SK-N-SH treated with all-trans-retinoic acid at 6 μM for 48 hours (cell line): ENCODE measurements around the gene RNF26.

Experiments used
- ATAC-seq: fragments of 200-7000 bp; cut with Tn5 transposase; 3 replicates; pipeline ENCODE4 v1.9.1; 2020; ENCODE audit warnings: mild to moderate bottlenecking, moderate library complexity
- ARNTL ChIP-seq: fragments of 450-650 bp; formaldehyde crosslinking; IDR thresholded peaks from 2 replicates; pipeline ENCODE4 v1.5.0; 2020; ENCODE audit warnings: low read depth, mild to moderate bottlenecking, moderate library complexity, borderline replicate concordance
- BACH2 ChIP-seq: fragments of 250-450 bp; sonication (Bioruptor Pico); IDR thresholded peaks from 2 replicates; pipeline ENCODE4 v1.9.0; 2021; ENCODE audit warnings: mild to moderate bottlenecking, borderline replicate concordance
- CREB5 ChIP-seq: fragments of 250-450 bp; sonication (Bioruptor Pico); IDR thresholded peaks from 2 replicates; pipeline ENCODE4 v1.5.1; 2020; ENCODE audit warnings: low read depth, mild to moderate bottlenecking, moderate library complexity
- CSDC2 ChIP-seq: fragments of 250-450 bp; sonication (Bioruptor Pico); IDR thresholded peaks from 2 replicates; pipeline ENCODE4 v1.5.0; 2020; ENCODE audit warnings: mild to moderate bottlenecking, moderate library complexity
- CSRNP3 ChIP-seq: fragments of 250-450 bp; sonication (Bioruptor Pico); IDR thresholded peaks from 2 replicates; pipeline ENCODE4 v1.5.1; 2021; ENCODE audit warnings: mild to moderate bottlenecking, moderate library complexity
- ESRRG ChIP-seq: fragments of 250-450 bp; sonication (Bioruptor Pico); IDR thresholded peaks from 2 replicates; pipeline ENCODE4 v1.6.1; 2021; ENCODE audit warnings: mild to moderate bottlenecking
- GLIS3 ChIP-seq: fragments of 250-450 bp; sonication (Bioruptor Pico); IDR thresholded peaks from 2 replicates; pipeline ENCODE4 v1.5.0; 2020; ENCODE audit warnings: mild to moderate bottlenecking, moderate library complexity
- ISL1 ChIP-seq: fragments of 250-450 bp; sonication (Bioruptor Pico); IDR thresholded peaks from 2 replicates; pipeline ENCODE4 v2.1.2; 2022; ENCODE audit warnings: mild to moderate bottlenecking, moderate library complexity
- OSR1 ChIP-seq: fragments of 250-450 bp; sonication (Bioruptor Pico); IDR thresholded peaks from 2 replicates; pipeline ENCODE4 v1.8.0; 2022; ENCODE audit warnings: moderate library complexity, mild to moderate bottlenecking, inconsistent platforms
- PATZ1 ChIP-seq: fragments of 250-450 bp; sonication (Bioruptor Pico); IDR thresholded peaks from 2 replicates; pipeline ENCODE4 v1.8.0; 2020; ENCODE audit warnings: mild to moderate bottlenecking, moderate library complexity, borderline replicate concordance
- POU6F1 ChIP-seq: fragments of 250-450 bp; sonication (Bioruptor Pico); IDR thresholded peaks from 2 replicates; pipeline ENCODE4 v1.8.0; 2021; ENCODE audit warnings: low read depth, mild to moderate bottlenecking, moderate library complexity, borderline replicate concordance
- PPARA ChIP-seq: fragments of 250-450 bp; sonication (Bioruptor Pico); IDR thresholded peaks from 2 replicates; pipeline ENCODE4 v1.5.0; 2020; ENCODE audit warnings: mild to moderate bottlenecking, borderline replicate concordance
- RARB ChIP-seq: fragments of 250-450 bp; sonication (Bioruptor Pico); IDR thresholded peaks from 2 replicates; pipeline ENCODE4 v1.8.0; 2021; ENCODE audit warnings: mild to moderate bottlenecking, moderate library complexity
- SNAI2 ChIP-seq: fragments of 250-450 bp; sonication (Bioruptor Pico); IDR thresholded peaks from 2 replicates; pipeline ENCODE4 v1.5.0; 2020; ENCODE audit warnings: mild to moderate bottlenecking, moderate library complexity
- TCF4 ChIP-seq: fragments of 250-450 bp; sonication (Bioruptor Pico); IDR thresholded peaks from 2 replicates; pipeline ENCODE4 v1.8.0; 2021; ENCODE audit warnings: mild to moderate bottlenecking, moderate library complexity, borderline replicate concordance
- TOX ChIP-seq: fragments of 250-450 bp; sonication (Bioruptor Pico); IDR thresholded peaks from 2 replicates; pipeline ENCODE4 v1.8.0; 2021; ENCODE audit warnings: mild to moderate bottlenecking, moderate library complexity, borderline replicate concordance
- TSHZ2 ChIP-seq: fragments of 250-450 bp; sonication (Bioruptor Pico); IDR thresholded peaks from 2 replicates; pipeline ENCODE4 v1.5.0; 2020; ENCODE audit warnings: mild to moderate bottlenecking, moderate library complexity
- ZC3H10 ChIP-seq: fragments of 250-450 bp; sonication (Bioruptor Pico); IDR thresholded peaks from 2 replicates; pipeline ENCODE4 v1.5.1; 2021; ENCODE audit warnings: mild to moderate bottlenecking, moderate library complexity
- ZFP3 ChIP-seq: fragments of 250-450 bp; sonication (Bioruptor Pico); IDR thresholded peaks from 2 replicates; pipeline ENCODE4 v1.5.0; 2020; ENCODE audit warnings: mild to moderate bottlenecking, moderate library complexity
- ZFP30 ChIP-seq: fragments of 450-650 bp; formaldehyde crosslinking; IDR thresholded peaks from 2 replicates; pipeline ENCODE4 v1.5.0; 2022; ENCODE audit warnings: mild to moderate bottlenecking, moderate library complexity
- ZNF565 ChIP-seq: fragments of 450-650 bp; formaldehyde crosslinking; conservative IDR thresholded peaks from 2 replicates; pipeline ENCODE4 v1.5.0; 2020; ENCODE audit warnings: low read depth, mild to moderate bottlenecking, moderate library complexity
- ZNF70 ChIP-seq: fragments of 450-650 bp; formaldehyde crosslinking; IDR thresholded peaks from 2 replicates; pipeline ENCODE4 v1.5.0; 2020; ENCODE audit warnings: mild to moderate bottlenecking, moderate library complexity
- ZNF8 ChIP-seq: fragments of 450-650 bp; formaldehyde crosslinking; IDR thresholded peaks from 2 replicates; pipeline ENCODE4 v1.5.0; 2020; ENCODE audit warnings: mild to moderate bottlenecking, moderate library complexity

The RNF26 gene

DNA sequence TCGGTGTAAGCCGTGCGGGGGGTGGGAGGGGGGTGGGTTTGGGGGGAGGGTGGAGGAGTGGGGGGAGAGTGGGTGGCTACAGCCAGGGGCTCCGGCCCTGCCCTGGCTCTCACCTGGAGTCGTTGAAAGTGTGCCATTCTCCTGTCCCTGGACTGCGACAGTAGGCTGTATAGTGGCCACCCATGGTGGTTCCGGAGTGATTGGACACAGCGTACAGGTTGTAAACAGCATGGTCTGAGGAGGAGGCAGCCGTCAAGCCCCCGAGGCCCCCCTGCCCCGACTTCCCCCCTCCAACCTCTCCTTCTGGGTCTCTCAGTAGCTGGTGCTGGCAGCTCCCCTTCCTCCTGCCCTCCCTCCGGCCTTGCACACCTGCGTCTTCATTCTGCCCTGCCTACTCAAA is 22.7 kb downstream of the RNF26 start:
- ATAC-seq: no peak
- no peak for TF ChIP-seq ZFP30 (CRISPR knock-in tag)
- TF ChIP-seq ZNF565 (CRISPR knock-in tag): no peak
- no peak for TF ChIP-seq PATZ1
- no peak for TF ChIP-seq BACH2 (CRISPR knock-in tag)
- TF ChIP-seq PPARA (CRISPR knock-in tag): no peak
- no peak for TF ChIP-seq POU6F1 (CRISPR knock-in tag)
- TF ChIP-seq GLIS3: no peak
- TF ChIP-seq OSR1: no peak
- TF ChIP-seq ISL1 (CRISPR knock-in tag): no peak
- no peak for TF ChIP-seq RARB (CRISPR knock-in tag)
- no peak for TF ChIP-seq ZNF70 (CRISPR knock-in tag)
- TF ChIP-seq TSHZ2 (CRISPR knock-in tag): no peak
- no peak for TF ChIP-seq ARNTL
- no peak for TF ChIP-seq ZFP3 (CRISPR knock-in tag)
- no peak for TF ChIP-seq CREB5
- TF ChIP-seq ZC3H10 (CRISPR knock-in tag): no peak
- no peak for TF ChIP-seq ZNF8

DNA sequence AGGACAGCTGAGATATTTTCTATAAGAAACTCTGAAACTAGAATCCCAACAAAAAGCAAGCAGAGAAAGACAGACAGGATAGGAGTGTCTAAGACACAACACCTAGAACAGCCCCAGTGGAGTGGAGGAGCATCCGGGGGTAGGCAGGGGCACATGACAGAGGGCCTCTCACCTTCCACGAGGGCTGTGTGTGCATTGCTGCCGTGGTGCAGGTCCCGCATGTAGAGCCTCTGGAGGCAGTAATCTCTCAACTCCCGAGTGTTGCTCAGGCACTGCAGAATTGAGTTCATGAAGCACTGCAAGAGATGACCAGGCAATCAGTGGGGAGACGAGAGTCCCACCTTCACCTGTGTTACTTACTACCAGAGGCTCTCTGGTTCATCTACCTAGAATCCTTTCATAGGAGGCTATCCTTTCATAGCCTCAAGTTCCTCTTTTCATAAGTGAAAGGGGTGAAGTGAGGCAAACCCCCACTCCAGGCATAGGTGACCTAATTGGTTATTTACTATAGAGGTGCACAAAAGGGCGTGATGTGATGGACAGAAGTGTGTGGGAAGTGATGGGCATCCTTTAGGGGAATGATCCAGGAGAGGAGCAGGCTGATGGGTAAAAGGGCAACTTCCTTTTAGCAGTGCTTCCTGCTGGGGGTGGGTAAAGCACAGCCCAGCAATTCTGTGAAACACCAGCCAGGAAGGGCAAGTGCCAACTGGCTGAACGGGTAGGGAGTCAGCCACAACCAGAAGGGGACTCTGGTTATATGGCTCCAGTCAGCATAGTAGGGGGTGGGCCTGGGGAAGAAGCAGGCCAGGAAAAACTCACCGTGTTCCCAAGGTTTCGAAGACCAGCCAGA is 25.3 kb downstream of the RNF26 start:
- no peak for ATAC-seq
- no peak for TF ChIP-seq PATZ1
- no peak for TF ChIP-seq OSR1
- no peak for TF ChIP-seq POU6F1 (CRISPR knock-in tag)
- no peak for TF ChIP-seq TSHZ2 (CRISPR knock-in tag)
- no peak for TF ChIP-seq ESRRG
- TF ChIP-seq TCF4 (CRISPR knock-in tag): no peak
- TF ChIP-seq ARNTL: no peak
- TF ChIP-seq ZNF8: no peak
- TF ChIP-seq TOX (CRISPR knock-in tag): no peak
- no peak for TF ChIP-seq ISL1 (CRISPR knock-in tag)
- TF ChIP-seq ZNF70 (CRISPR knock-in tag): no peak
- no peak for TF ChIP-seq CSRNP3 (CRISPR knock-in tag)
- TF ChIP-seq RARB (CRISPR knock-in tag): no peak
- no peak for TF ChIP-seq PPARA (CRISPR knock-in tag)
- no peak for TF ChIP-seq ZFP3 (CRISPR knock-in tag)
- no peak for TF ChIP-seq CSDC2 (CRISPR knock-in tag)
- TF ChIP-seq ZC3H10 (CRISPR knock-in tag): no peak
- no peak for TF ChIP-seq GLIS3
- TF ChIP-seq SNAI2 (CRISPR knock-in tag): no peak
